Fibroblast of skin of right biceps (primary cell): Measurements from ENCODE around the gene PSG11.
"Not testable (repeated sequence)": the region's sequence is repeated elsewhere in the genome, so short reads cannot be mapped to it uniquely, and the experiment has no call there.

Experiments used
- DNase-seq: peaks from one replicate; pipeline ENCODE4 v3.0.0-alpha.2; 2013

PSG11 gene

DNA sequence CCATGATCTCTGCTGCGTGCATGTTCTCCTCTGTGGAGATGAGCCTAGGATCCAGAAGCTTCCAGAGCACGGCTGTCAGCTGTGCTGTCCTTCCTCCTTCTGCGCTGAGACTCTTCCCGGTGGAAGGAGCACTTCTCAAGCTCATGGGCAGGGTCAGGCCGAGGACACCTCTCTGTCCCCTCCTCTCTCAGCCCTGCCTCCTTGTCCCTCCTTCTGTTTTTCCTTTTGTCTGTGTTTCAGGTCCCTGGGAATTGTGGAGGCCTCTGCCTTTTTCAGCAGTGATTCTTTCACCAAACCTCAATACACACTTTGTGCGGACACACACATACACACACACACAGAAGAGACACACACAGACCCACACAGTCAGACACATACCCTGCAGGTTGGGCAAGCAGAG lies at the start of gene PSG11:
Gene PSG11 (minus strand): TSS at position 101 of the 400 bp plus-strand sequence. CDS start 97 bp downstream, at position 4.
- DNase-seq = not testable (repeated sequence)

DNA sequence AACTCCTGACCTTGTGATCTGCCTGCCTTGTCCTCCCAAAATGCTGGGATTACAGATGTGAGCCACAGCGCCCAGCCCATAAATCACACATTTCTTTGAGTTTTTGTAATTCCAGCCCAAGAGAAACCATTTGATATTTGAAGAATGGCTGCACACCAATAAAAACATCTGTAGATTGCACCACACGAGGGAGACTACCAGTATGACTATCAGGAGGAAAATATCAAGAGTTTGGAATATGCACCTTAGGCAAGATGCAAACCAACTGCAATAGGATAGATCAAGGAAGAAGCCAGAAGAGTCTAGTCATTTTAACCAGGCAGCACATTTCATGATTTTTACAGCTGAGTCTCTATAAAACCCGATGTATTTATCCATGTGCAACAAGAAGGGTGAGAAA lies 36.1 kb upstream of the PSG11 start:
- DNase-seq = not testable (repeated sequence)

DNA sequence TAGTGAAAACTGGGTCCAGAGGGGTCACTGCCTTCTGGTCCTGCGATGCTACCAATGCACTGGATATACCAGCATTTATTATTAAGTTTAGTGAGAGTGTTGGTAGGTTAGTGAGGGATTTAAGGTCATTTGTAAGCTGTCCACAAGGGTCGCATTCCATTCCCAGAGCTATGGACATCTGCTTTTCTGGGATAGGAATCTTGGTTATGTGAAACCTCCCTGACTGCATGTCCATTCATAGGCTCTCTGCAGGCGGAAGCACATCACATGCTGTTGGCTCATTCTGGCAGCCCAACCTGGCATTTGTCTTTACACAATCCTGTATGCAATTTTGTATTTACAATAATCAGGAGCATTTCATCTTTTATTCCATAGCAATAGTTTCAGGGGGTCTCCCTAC lies 35.1 kb upstream of the PSG11 start:
- DNase-seq = not testable (repeated sequence)

DNA sequence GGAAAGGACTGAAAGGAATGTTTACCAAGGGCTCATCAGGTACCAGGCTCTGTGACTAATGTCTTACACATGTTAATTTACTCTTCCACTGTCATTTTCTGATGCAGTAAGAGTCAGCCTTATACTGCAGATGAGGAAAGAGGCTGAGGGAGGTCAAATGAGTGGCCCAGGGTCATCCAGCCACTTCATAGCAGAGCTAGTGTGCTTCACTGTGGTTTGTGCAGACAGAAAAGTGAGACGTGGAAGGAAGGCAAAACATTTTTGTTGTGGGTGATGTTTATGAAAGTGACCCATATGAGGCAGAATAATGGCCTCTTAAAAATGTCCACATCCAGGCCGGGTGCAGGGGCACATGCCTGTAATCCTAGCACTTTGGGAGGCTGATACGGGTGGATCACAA lies 34.0 kb upstream of the PSG11 start:
- not testable (repeated sequence) for DNase-seq

DNA sequence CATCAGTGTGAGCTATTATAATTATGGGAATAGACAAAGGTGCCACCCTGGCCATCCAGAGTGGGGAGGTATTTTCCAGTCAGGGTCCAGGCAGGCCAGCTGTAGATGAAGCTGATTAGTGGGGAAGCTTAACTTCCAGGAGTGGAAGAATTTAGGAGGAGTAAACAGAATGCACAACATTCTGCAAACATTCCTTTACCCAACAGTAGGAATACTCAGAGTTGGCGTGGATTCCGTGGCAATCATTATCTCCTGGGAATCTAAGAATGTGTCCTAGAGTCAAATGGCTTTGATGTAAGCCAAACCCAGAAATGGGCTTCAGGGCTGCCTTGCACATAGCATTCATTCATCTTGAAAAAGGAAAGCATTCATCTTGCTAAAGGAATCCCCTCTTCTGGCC lies 33.2 kb upstream of the PSG11 start:
- not testable (repeated sequence) for DNase-seq

DNA sequence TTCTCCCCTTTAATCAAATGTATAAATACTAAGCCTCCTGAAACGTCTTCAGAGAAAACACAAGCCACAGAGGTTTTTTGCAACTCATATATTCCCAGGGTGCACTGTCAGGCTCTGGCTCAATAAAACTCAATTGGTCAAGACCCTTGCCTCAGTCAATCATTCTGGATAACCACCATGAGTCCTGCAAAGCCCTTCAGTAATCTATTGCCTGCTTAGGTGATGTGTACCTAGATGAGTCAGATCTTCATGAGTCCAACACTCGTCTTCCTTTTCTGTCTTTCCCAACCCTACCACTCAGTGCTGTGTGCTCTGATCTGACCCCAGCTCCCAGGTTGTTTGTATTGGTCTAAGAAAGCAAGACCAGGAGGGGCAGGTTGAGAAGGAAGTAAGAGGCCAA lies 32.2 kb upstream of the PSG11 start:
- not testable (repeated sequence) for DNase-seq

DNA sequence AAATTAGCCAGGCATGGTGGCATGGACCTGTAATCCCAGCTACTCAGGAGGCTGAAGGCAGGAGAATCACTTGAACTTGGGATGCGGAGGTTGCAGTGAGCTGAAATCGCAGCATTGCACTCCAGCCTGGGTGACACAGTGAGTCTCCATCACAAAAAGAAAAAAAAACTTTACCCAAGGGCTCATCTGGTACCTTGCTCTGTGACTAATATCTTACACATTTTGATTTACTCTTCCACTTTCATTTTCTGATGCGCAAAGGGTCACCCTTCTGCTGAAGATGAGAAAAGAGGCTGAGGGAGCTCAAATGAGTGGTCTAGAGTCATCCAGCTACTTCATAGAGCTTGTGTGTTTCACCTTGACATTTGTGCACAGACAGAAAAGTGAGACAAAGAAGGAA lies 21.7 kb upstream of the PSG11 start:
- not testable (repeated sequence) for DNase-seq

DNA sequence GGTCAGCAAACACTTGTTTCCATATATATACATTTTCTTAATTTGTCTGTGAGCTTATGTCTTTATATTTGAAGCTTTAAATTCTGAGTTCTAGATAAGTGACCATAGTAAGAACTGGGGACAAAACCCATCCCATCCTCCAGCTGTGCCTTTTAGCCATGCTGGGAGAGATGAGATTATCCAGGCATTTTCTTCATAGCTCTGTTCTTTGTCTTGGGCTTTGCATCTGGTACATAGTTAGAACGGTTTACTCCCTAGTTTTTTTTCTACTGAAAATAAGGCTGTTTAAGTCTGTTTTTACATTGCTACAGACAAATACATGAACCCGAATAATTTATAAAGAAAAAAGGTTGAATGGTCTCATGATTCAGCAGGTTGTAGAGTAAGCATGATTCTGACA lies 20.3 kb upstream of the PSG11 start:
- DNase-seq = not testable (repeated sequence)

DNA sequence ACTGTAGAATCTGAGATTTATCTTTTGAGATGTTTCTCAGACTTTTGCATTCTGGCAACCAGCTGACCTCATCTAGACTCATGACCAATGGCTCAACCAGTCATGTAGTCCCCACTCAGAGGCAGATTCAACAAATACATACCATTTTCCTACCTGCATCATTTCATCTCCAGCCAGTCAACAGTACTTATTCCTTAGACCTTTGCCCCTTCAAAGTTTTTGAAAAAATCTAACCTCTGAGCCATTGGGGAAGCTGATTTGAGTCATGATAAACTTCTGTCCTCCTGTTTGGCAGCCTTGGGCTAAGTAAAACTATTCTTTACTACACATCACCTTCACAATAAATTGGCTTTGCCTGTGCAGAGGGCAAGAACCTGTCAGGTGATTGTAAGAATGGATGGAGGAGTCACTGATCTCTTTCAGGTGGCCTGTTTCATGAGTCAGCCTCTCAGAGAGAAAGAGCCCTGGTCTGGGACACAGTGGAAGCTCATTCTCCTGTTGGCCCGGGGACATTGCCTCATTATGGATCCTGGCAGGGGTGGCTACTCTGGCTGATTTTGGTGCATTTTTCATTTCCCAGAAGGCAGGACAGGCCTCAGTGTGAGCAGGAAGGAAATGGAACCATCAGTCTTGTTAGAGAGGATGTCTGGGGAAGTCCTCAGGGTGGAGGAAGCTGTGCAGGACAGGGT lies 17.4 kb upstream of the PSG11 start:
- DNase-seq = not testable (repeated sequence)

DNA sequence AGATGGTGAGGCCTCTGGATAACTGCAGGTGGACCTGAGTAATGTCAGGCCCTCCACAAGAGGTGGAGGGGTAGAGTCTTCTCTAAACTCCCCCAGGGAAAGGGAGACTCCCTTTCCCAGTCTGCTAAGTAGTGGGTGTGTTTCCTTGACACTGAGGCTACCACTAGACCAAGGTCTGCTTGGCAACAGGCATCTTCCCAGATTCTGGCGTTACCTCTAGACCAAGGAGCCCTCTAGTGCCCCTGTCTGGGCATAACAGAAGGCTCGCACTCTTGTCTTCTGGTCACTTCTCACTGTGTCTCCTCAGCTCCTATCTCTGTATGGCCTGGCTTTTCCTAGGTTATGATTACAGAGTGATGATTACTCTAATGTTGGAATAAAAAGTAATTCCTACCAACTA lies 5.4 kb upstream of the PSG11 start:
- DNase-seq = peak; percentile 33

DNA sequence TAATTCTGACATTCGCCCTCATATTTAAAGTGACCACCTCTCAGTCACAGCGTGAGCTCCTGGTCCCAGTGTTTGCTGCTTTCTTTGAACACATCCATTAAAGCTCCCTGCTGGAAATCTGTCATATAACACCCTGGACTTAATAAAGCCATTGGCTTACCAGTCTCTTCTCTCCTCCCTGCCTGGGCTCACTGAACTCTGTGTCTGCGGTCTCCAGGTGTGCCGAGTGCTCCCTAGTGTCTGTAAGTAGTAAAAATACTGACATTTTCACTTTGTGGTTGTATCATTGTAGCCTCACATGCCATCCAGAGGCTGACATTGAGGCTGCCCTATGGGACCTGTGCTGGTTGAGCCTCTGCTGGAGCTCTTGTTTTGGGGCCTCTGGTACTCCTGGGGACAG lies 2.6 kb upstream of the PSG11 start:
- DNase-seq = no peak

DNA sequence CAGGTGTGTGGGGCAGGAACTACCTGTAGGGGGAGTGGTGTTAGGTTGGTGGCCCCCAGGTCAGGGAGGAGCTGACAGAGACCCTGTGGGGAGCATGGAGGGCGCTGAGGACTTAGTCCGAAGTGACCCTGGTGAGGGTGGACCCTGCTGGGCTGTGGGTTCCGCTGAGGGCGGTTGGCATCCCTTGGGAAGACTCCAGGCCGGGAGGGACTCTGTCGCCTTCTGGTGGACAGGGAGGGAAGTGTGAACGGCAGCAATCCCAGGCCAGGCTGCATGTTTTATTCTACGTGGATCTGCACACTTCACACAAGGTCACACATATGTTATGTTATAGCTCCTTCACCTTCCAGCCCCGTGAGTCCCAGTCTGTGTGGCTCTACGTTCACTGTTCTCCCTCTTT lies 1.7 kb upstream of the PSG11 start:
- DNase-seq = not testable (repeated sequence)

DNA sequence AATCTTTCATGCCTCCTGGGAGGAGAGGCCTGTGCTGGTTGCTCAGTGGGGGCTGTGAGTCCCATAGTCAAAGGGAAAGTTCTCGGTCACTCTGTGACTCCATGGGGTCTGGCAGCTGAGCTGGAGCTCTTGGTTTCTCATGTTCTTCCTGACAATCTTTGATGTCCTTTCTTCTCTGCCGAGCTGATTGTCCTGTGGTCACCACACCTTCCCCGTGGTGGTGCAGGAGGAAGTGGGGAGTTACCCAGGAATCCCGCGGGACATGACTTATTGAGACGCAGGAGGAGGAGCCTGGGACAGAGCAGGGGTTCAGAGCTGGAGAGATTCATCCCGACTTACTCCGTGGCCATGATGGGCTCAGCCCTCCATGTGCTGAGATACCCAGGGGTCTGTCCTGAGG lies 792 bp upstream of the PSG11 start:
- DNase-seq = not testable (repeated sequence)

DNA sequence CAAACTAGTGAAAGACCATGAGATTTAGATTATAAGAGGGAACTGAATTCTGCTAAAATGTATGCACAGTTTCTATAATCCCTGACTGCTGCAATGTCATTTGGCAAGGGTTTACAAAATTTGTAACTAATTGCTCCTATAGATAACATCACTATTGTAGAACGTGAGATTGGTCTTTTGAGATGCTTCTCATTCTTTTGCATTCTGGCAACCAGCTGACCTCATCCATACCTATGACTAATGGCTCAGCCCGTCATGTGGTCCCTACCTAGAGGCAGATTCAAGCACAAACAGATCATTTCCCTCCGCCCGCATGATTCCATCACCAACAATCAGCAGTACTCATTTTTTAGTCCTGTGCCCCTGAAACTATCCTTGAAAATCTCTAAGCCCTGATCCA lies 4.2 kb downstream of the PSG11 start:
- peak; percentile 88 for DNase-seq

DNA sequence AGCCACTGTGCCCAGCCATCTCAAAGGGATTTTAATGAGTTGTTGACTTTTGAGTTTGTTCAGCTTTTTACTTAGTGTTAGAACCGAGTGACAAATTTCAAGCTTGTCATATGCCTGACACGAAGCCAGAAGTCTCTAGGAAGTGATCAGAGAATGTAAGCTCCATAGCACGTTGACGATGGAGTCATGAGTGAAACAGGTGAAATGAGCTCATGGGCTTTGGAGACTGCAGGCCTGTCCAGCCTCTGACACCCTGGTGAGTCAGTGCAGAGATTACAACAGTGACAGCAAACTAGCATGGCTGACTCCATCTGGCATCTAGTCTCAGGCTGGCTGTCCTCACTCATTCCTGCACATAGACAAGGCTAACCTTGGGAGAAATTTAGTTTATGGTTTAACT lies 4.6 kb downstream of the PSG11 start:
- DNase-seq = peak; percentile 84

DNA sequence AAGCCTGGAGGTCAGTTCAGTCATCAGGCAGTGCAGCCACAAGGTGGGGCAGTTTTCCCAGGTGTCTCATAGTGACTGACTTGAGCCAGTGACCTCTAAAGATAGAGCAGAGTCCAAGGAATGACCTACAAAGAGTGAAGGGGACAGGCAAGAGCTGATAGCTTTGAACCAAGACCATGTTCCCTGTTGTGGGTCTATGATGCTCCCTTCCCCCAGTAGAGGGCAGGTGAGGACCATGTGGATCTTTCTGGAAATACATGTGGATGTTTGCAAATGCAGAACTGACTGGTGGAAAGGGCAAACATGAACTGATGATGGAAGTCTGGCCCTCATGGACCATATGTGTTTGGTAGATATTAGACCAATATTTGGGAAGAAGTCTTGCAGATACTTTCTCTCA lies 6.7 kb downstream of the PSG11 start:
- not testable (repeated sequence) for DNase-seq

DNA sequence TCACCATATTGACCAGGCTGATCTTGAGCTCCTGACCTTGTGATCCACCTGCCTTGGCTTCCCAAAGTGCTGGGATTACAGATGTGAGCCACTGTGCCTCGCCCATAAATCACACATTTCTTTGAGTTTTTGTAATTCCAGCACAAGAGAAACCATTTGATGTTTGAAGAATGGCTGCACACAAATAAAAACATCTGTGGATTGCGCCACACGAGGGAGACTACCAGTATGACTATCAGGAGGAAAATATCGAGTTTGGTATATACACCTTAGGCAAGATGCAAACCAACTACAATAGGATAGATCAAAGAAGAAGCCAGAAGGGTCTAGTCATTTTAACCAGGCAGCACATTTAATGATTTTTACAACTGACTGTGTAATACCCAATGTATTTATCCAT lies 20.4 kb downstream of the PSG11 start:
- DNase-seq = not testable (repeated sequence)

DNA sequence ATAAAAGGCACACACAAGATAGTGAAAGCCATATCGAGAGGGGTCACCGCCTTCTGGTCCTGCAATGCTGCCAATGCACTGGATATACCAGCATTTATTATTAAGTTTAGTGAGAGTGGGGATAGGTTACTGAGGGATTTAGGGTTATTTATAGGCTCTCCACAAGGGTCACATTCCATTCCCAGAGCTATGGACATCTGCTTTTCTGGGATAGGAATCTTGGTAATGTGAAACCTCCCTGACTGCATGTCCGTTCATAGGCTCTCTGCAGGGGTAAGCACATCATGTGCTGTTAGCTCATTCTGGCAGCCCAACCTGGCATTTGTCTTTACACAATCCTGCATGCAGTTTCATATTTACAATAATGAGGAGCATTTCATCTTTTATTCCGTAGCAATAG lies 21.4 kb downstream of the PSG11 start:
- not testable (repeated sequence) for DNase-seq

DNA sequence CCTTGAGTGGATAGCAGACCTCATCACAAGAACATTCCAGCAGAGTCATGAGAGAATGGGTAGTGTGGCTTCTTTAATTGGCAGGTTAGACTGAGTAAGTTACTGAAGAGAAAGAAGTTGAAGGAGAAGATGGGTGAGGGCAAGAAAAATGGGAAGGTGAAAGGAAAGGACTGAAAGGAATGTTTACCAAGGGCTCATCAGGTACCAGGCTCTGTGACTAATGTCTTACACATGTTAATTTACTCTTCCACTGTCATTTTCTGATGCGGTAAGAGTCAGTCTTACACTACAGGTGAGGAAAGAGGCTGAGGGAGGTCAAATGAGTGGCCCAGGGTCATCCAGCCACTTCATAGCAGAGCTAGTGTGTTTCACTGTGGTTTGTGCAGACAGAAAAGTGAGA lies 22.6 kb downstream of the PSG11 start:
- DNase-seq = not testable (repeated sequence)

DNA sequence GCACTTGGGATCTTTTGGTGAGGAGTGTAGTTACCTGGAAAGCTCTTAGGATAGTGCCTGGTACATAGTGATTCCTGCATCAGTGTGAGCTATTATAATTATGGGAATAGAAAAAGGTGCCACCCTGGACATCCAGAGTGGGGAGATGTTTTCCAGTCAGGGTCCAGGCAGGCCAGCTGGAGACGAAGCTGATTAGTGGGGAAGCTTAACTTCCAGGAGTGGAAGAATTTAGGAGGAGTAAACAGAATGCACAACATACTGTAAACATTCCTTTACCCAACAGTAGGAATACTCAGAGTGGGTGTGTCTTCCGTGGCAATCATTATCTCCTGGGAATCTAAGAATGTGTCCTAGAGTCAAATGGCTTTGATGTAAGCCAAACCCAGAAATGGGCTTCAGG lies 23.3 kb downstream of the PSG11 start:
- not testable (repeated sequence) for DNase-seq

DNA sequence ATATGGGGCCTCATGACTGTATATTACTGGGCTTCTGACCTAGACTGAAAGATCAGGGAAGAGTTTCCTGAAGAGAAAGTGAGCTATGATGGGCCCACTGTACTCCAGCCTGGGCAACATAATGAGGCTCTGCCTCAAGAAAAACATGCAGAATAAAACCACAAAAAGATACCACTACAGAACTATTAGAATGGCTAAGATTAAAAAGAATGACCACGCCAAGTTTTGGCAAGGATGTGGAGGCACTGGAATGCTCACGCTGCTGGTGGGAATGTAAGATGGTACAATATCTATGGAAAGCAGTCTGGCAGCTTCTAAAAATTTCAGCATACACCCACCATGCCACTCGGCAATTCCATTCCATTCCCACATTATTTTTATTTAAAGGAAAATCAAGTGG lies 30.1 kb downstream of the PSG11 start:
- DNase-seq = not testable (repeated sequence)

DNA sequence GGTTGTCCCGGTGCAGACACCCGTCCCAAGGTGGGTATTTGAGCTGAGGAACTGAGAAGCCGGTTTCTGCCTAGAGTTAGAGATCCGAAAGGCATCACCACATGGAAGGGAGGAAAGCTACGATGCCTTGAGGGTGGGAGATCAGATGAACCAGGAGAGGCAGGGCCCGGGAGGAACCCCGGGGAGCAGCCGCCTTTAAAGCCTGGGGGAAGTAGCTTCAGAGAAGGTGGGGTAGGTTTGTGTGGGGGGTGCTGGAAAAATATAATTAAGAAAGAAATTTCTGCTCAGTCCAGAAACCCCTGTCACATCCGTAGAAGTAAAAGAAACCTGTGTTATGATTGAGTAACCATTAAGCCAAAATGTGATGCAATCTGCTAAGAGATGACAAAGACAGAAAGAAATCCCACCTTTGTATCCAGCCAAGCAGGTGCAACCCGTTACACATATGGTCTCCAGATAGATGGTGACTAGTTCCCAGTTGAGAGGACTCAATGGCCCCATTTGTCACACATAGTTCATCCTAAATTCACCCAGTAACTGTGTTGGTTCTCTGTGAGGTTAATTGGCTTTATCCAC lies 34.2 kb downstream of the PSG11 start:
- not testable (repeated sequence) for DNase-seq

DNA sequence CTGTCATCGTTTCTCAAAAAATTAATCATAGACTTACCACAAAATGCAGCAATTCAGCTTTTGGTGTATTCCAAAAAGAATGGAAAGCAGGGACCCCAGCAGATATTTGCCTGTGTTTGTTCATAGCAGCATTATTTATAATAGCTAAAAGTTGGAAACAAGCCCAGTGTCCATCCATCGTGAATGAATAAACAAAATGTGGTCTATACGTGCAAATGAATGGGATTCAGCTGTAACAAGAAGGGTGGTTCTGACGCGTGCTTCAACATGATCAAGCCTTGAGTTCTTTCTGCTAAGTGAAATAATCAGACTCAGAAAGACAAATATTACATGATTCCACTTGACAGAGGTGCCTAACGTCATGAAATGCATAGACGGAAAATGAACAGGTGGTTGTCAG lies 36.4 kb downstream of the PSG11 start:
- no peak for DNase-seq

DNA sequence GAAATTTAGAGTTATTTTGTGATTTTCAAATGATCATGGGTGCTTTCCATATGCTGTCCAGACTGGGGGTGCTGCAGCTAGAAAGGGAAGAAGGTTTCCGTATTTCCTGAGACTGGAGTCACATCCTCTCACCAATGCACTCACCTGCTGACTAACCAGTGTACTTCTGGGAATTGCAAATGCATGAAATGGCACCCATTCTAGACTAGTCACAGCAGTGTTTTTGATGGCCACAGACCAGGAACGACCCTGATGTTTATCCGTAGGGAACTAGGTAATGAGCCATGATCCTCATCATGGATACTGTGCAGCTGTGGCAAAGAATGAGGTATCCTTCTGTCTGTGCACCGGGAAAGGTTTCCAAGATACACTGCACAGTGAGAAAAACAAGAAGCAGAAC lies 37.1 kb downstream of the PSG11 start:
- not testable (repeated sequence) for DNase-seq

DNA sequence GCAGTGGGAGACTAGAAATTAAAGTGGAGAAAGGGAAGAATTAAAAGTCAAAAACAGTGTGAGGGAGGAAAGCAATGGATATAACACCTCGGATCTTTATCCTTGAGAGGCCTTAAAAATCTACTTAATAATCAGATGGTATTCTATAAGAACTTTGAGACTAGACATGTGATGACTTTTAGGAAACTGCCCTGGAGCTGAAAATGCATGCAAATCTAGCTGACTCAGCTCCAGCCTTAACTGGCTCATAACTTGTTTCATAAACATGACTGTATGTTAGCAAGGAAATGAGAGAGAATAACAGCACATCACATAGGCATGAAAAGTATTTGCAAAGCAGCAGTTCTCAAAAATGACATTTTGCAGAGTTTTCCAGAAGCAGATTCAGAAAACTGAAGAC lies 38.1 kb downstream of the PSG11 start:
- not testable (repeated sequence) for DNase-seq
